ENCODE results near the gene NUCKS1.

NUCKS1 gene

GRCh38 chr1:205710201-205711062 is 39.5 kb downstream of the NUCKS1 start:
- no peak overlapping the region for H3K4me3 ChIP-seq (ENCODE audit: low read depth, low read length)
- no peak for DNase-seq (ENCODE audit: low read depth)
- TF ChIP-seq CTCF (IDR thresholded peaks at IDR 0.05; ENCODE audit: insufficient read depth, low read depth, low read length, missing control alignments), result no peak

- no peak for TF ChIP-seq CTCF (IDR thresholded peaks at IDR 0.05; ENCODE audit: insufficient read depth, low read depth, low read length, missing control alignments)
Observed at GRCh38 chr1:205709640-205710039, 40.3 kb downstream of the NUCKS1 start.

GRCh38 chr1:205709059-205709398 is 41.0 kb downstream of the NUCKS1 start:
- no peak for DNase-seq (ENCODE audit: low read depth)
- no peak overlapping the region for H3K4me3 ChIP-seq (ENCODE audit: low read depth, low read length)
- TF ChIP-seq CTCF (IDR thresholded peaks at IDR 0.05; ENCODE audit: insufficient read depth, low read depth, low read length, missing control alignments), result no peak

More at GRCh38 chr1:205709640-205710039, 40.3 kb downstream of the NUCKS1 start:
- H3K4me3 ChIP-seq (ENCODE audit: low read depth, low read length), result no peak overlapping the region
- DNase-seq (ENCODE audit: low read depth), result no peak

- no peak for TF ChIP-seq CTCF (IDR thresholded peaks at IDR 0.05; ENCODE audit: insufficient read depth, low read depth, low read length, missing control alignments)
- DNase-seq (ENCODE audit: low read depth), result no peak
- H3K4me3 ChIP-seq (ENCODE audit: low read depth, low read length), result no peak overlapping the region
Observed at GRCh38 chr1:205706601-205707502, 43.1 kb downstream of the NUCKS1 start.

- no peak for TF ChIP-seq CTCF (IDR thresholded peaks at IDR 0.05; ENCODE audit: insufficient read depth, low read depth, low read length, missing control alignments)
- no peak for DNase-seq (ENCODE audit: low read depth)
- H3K4me3 ChIP-seq (ENCODE audit: low read depth, low read length), result no peak overlapping the region
Observed at GRCh38 chr1:205704903-205705302, 45.1 kb downstream of the NUCKS1 start.

GRCh38 chr1:205703072-205703471 is 46.9 kb downstream of the NUCKS1 start:
- no peak for DNase-seq (ENCODE audit: low read depth)
- TF ChIP-seq CTCF (IDR thresholded peaks at IDR 0.05; ENCODE audit: insufficient read depth, low read depth, low read length, missing control alignments), result no peak
- H3K4me3 ChIP-seq (ENCODE audit: low read depth, low read length), result no peak overlapping the region
